ENCODE data around the gene MCM9.

DNA sequence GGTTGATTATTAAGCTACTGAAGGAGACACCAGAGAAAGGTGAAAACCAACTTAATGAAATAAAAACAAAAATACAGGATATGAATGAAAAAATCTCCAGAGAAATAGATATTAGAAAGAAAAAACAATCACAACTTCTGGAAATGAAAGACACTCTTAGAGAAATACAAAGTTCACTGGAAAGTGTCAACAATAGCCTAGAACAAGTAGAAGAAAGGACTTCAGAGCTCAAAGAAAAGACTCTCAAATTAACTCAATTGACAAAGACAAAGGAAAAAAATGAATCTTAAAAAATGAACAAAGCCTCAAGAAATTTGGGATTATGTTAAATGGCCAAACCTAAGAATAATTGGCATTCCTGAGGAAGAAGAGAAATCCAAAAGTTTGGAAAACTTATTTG, 10.3 kb upstream of the MCM9 start:
- TF ChIP-seq POLR2A (IDR thresholded peaks at IDR 0.05): no peak
- TF ChIP-seq, protein P1, sequence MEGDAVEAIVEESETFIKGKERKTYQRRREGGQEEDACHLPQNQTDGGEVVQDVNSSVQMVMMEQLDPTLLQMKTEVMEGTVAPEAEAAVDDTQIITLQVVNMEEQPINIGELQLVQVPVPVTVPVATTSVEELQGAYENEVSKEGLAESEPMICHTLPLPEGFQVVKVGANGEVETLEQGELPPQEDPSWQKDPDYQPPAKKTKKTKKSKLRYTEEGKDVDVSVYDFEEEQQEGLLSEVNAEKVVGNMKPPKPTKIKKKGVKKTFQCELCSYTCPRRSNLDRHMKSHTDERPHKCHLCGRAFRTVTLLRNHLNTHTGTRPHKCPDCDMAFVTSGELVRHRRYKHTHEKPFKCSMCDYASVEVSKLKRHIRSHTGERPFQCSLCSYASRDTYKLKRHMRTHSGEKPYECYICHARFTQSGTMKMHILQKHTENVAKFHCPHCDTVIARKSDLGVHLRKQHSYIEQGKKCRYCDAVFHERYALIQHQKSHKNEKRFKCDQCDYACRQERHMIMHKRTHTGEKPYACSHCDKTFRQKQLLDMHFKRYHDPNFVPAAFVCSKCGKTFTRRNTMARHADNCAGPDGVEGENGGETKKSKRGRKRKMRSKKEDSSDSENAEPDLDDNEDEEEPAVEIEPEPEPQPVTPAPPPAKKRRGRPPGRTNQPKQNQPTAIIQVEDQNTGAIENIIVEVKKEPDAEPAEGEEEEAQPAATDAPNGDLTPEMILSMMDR (IDR thresholded peaks at IDR 0.05): no peak
- no peak for TF ChIP-seq POLR2AphosphoS5 (IDR thresholded peaks at IDR 0.05)
